ENCODE measurements around the gene ZNF862. TPM values are rescaled to one million over a fixed set of nuclear protein-coding genes. Genes with fewer than 3 reads are reported as not detected.

The ZNF862 gene
- total and polyA plus RNA-seq, 2 of the 8 experiments (the other 6 are each of a cell fraction or from before 2014, with no cell fraction given): 1.8 to 3.9 TPM

DNA sequence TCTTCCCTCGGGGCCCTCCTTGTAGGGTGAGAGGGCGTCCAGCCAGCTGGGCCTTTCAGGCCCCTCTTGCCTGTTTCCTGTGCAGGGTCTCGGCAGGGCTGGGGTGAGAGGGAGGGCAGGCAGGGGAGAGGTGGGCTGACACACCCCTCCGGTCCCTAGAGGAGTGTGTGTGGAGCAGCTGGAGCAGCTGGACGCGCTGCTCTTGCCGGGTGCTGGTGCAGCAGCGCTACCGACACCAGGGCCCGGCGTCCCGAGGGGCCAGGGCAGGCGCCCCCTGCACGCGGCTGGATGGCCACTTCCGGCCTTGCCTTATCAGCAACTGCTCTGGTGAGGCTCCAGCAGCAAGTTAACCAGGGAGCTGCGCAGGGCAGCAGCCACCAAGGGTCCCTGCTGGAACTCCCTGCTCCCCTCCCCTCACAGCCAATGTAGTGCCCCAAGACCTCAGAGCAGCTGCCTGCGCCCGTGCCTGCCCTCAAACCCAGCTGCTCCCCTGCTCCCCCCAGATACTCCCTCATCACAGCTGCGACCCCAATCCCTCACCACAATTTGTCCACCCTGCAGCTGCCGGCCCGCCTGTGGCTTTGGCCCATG lies 15.7 kb upstream of the ZNF862 start (continued):
- TF ChIP-seq EGR1 (IDR thresholded peaks at IDR 0.05; ENCODE audit: borderline replicate concordance, low read depth, low read length) (no peak), SAP30 (IDR thresholded peaks at IDR 0.05; ENCODE audit: insufficient read depth, insufficient replicate concordance, low read length) (no peak), KDM1A (IDR thresholded peaks at IDR 0.05; ENCODE audit: borderline replicate concordance, low read length) (no peak), YY1 (IDR thresholded peaks at IDR 0.05; ENCODE audit: low read depth, low read length) (no peak)
